GM18526 (cell line): ENCODE data around the gene KLHL26.

ENCODE experiments used
- POLR2A ChIP-seq: IDR thresholded peaks from 3 replicates; pipeline ENCODE4 v1.6.1; 2011; ENCODE audit not compliant: insufficient read length; ENCODE audit errors: extremely low read depth

Gene KLHL26

GRCh38 chr19:18663940-18664530 is 27.2 kb downstream of the KLHL26 start:
- TF ChIP-seq POLR2A, result no peak

- no peak for TF ChIP-seq POLR2A
These were observed 29.0 kb downstream of the KLHL26 start for GRCh38 chr19:18665771-18666202.

GRCh38 chr19:18666317-18666716 is 29.5 kb downstream of the KLHL26 start:
- TF ChIP-seq POLR2A, result no peak

DNA sequence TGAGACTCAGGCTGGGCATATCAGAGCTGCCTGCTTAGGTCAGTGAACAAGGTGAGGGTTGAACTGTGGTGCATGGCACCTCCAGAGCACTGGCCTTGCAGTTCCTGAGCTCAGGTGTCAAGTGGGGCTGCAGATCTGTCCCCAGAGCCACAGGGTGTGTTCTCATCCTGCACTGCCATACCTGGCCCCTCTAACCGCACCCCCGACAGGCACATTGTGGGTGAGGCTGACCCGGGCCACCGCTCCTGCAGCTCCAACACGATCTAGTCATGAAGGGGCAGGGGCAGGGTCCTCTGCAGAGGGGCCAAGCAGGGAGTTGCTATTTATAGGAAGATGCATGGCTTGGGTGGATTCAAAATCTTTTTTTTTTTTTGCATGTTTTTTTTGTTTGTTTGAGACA is 30.0 kb downstream of the KLHL26 start:
- TF ChIP-seq POLR2A, result no peak

DNA sequence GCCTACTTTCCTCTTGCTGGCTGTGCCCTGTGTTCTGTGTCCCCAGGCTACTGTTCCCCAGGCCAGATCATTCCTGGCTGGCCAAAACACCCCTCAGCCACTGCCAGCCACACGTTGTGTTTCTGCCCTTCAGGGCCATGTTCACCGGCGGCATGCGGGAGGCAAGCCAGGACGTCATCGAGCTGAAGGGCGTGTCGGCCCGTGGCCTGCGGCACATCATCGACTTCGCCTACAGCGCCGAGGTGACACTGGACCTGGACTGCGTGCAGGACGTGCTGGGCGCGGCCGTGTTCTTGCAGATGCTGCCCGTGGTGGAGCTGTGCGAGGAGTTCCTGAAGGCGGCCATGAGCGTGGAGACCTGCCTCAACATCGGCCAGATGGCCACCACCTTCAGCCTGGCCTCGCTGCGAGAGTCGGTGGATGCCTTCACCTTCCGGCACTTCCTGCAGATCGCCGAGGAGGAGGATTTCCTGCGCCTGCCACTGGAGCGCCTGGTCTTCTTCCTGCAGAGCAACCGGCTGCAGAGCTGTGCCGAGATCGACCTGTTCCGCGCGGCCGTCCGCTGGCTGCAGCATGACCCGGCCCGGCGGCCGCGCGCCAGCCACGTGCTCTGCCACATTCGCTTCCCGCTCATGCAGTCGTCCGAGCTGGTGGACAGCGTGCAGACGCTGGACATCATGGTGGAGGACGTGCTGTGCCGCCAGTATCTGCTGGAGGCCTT is 30.9 kb downstream of the KLHL26 start:
- no peak for TF ChIP-seq POLR2A

GRCh38 chr19:18668252-18668631 is 31.4 kb downstream of the KLHL26 start:
- no peak for TF ChIP-seq POLR2A

DNA sequence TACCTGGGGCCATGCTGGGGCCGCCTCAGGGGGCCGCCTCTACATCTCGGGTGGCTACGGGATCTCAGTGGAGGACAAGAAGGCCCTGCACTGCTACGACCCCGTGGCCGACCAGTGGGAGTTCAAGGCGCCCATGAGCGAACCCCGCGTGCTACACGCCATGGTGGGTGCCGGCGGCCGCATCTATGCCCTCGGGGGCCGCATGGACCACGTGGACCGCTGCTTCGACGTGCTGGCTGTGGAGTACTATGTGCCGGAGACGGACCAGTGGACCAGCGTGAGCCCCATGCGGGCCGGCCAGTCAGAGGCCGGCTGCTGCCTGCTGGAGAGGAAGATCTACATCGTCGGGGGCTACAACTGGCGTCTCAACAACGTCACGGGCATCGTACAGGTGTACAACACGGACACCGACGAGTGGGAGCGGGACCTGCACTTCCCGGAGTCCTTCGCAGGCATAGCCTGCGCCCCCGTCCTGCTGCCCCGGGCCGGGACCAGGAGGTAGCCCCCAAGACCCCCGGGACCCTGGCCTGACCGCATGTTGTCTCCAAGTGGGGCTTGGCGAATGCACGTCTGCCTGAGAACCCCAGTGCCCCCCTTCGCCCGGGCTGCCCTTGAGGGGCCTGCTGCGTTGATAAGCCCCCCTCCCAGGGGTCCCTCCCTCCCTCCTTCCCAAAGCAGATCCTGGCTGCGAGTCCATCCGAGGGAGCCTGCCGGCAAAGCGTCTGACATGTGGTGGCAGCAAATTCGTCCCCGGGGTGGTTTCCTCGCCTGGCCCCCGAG is 32.1 kb downstream of the KLHL26 start:
- TF ChIP-seq POLR2A, result no peak

DNA sequence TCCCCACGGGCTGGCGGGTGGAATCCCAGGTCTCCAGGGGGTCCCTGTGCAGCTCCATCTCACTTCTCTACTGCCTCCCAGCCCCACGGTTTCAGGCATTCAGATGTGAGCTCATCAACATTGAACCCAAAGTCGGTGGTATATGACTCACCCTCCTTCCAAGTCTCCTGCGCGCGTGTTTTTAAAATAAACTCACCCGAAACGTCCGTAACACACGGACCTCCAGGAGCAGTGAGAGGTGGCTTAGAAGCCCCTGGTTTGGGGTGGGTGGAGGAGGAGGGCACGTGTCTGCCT is 32.6 kb downstream of the KLHL26 start:
- TF ChIP-seq POLR2A, result no peak

DNA sequence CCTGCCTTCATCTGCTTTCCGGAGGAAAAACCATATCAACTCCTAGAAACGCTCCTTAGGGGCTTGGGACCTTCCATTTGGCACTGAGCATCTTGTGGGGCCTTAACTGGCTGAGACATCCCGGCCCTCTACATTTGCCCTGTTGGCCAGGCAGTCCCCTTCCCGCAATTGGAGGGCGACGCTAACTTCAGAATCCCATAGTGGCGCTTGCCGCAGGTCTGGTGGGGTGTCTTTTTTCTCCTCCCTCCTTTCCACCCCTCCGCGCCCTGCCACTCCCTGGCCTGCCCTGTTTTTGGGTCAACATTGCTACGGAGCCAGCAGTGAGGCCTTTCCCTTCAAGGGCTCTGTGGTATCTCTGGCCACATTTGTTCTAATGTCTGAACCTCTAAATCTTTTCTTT is 33.1 kb downstream of the KLHL26 start:
- no peak for TF ChIP-seq POLR2A

- TF ChIP-seq POLR2A, result no peak
These were observed 33.5 kb downstream of the KLHL26 start for GRCh38 chr19:18670312-18670711.

DNA sequence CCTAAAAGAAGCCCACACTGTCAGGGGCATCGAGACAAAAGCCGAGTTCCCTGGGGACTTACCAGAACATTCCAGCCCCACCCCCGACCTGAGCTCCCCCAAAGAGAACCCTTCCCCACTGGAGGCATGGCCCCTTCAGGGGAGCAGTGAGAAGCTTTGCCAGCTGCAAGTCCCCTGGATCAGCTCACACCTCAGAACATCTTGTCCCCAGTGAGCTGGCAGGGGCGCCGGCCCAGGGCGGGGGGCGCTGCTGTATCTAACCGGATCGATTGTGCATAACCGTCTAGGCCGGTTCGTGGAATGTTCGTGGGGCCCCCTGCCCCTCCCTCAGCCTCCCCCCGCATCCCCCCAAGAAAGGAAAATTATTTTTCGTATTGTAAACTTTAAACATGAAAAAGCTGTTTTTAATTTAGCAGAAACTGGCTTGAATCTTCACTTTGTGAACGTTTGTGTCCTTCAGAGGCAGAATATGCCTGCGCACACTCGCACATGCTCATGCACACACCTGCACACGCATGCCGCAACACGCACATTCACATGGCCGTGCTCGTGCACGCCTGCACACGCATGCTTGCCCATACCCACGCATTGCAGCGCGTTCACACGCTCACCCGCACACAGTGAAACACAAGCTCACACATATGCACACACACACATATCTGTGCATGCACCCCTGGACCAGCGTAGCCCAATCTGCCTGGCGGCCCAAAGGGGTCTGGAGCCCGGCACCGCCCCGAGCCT is 34.6 kb downstream of the KLHL26 start:
- TF ChIP-seq POLR2A, result no peak

DNA sequence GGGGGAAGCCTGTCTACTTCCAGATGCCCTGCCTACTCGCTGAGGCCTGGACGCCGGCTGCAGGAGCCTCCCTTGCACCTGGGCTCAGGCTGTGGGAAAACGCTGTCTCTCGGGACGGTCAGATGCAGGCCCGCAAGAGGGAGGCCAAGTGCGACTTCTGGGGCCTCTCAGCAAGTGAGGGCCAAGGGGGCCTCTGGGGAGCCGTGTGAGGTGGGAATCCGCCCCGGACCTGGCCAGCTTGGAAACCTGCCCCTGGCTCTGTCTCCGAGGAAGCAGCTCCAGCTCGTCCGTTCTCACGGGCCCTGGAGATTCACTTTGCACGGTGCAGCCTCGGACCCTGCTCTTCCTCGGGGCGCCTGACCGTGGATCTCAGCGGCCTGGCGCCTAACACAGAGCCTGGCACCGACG is 35.2 kb downstream of the KLHL26 start:
- no peak for TF ChIP-seq POLR2A

- no peak for TF ChIP-seq POLR2A
These were observed 35.9 kb downstream of the KLHL26 start for GRCh38 chr19:18672606-18673337.

DNA sequence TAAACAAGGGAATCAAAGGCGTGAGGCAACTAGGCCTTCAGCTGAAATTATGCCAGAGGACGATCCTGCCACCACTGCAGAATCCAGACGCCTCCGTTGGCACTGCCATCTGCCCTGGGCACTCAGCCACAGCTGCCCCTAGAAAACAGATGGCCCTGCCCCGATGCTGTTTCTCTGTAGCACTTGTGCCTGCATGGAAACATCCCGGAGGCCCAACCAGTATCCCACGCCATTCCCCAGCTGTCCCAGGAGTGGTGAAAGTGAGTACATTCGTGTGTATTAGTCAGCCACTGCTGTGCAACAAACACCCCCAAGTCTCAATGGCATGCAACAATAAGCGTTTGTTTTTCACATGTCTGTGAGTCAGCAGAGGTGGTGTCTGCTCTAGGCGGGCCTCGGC is 37.8 kb downstream of the KLHL26 start:
- TF ChIP-seq POLR2A, result no peak

DNA sequence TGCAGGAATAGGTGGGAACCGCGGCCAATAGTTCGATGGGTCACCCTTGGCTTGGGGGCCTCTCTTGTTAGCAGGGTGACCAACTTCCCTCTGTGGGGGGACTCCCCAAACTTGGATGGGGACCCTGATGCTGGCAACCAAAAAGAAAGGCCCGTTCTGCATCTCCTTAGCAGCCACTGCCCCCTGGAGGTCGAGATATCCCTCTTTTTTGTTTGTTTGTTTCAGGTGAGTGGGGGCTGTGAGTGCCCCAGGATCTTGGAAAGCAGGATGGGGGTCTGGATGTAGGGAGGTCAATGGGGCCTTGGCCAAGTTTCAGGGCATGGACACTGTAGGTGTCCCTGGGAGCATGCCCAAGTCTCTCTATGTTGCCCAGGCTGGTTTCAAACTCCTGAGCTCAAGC is 39.0 kb downstream of the KLHL26 start:
- no peak for TF ChIP-seq POLR2A

- no peak for TF ChIP-seq POLR2A
These were observed 39.9 kb downstream of the KLHL26 start for GRCh38 chr19:18676692-18677091.

GRCh38 chr19:18677156-18677555 is 40.3 kb downstream of the KLHL26 start:
- TF ChIP-seq POLR2A, result no peak
